ENCODE results near the gene CADM3.

- TF ChIP-seq CTCF (IDR thresholded peaks at IDR 0.05): no peak
- TF ChIP-seq POLR2A (IDR thresholded peaks at IDR 0.05): no peak
Observed at GRCh38 chr1:159209061-159209460, 37.6 kb downstream of the CADM3 start.

All from esophagus squamous epithelium (tissue), 4 donors.